Lung (tissue), 12 donors: ENCODE data around the gene SQOR. TPM values are rescaled to one million over a fixed set of nuclear protein-coding genes. Genes with fewer than 3 reads are reported as not detected.

Experiments
- ATAC-seq: fragments of 200-7000 bp; cut with Tn5 transposase; one replicate; pipeline ENCODE4 v1.9.1; 2020; ENCODE audit warnings: moderate number of reproducible peaks; ENCODE audit not compliant: insufficient read depth, low FRiP score
- DNase-seq, 3 donors: peaks; one replicate each; pipeline ENCODE4 v3.0.0-alpha.2; 2013 to 2017
- H3K27ac ChIP-seq, 2 donors: one replicate each; pipeline ENCODE4 v1.5.1; 2013; ENCODE audit warnings: mild to moderate bottlenecking in 2 of 2, moderate library complexity in 2 of 2, control low read depth in 1 of 2, inconsistent platforms in 1 of 2, low read depth in 1 of 2, low read length in 1 of 2
- H3K27me3 ChIP-seq, 3 donors: one replicate each; pipeline ENCODE4 v1.5.1; 2013; ENCODE audit warnings: low read length in 2 of 3; ENCODE audit not compliant: control insufficient read depth in 3 of 3, insufficient read depth in 3 of 3
- H3K36me3 ChIP-seq, 4 donors: one replicate each; pipeline ENCODE4 v1.5.1; 2013; ENCODE audit warnings: low read length in 4 of 4, mild to moderate bottlenecking in 1 of 4, moderate library complexity in 1 of 4; ENCODE audit not compliant: control insufficient read depth in 4 of 4, insufficient read depth in 4 of 4
- H3K4me1 ChIP-seq, 5 donors: one replicate each; pipeline ENCODE4 v1.5.1; 2013; ENCODE audit warnings: low read length in 5 of 5, mild to moderate bottlenecking in 2 of 5, moderate library complexity in 1 of 5; ENCODE audit not compliant: control insufficient read depth in 5 of 5, insufficient read depth in 5 of 5
- H3K4me3 ChIP-seq: one replicate; pipeline ENCODE4 v1.5.1; 2013; ENCODE audit warnings: mild to moderate bottlenecking, control low read depth, moderate library complexity
- H3K9ac ChIP-seq, 2 donors: one replicate each; pipeline ENCODE4 v1.5.1; 2013; ENCODE audit warnings: low read length in 2 of 2, control low read depth in 1 of 2; ENCODE audit not compliant: insufficient read depth in 1 of 2
- H3K9me3 ChIP-seq, 4 donors: one replicate each; pipeline ENCODE4 v1.5.1; 2013; ENCODE audit warnings: low read length in 3 of 4, mild to moderate bottlenecking in 1 of 4, moderate library complexity in 1 of 4; ENCODE audit not compliant: control insufficient read depth in 4 of 4, insufficient read depth in 3 of 4
- WGBS, 2 donors: extraction: QIAGEN DNeasy Blood & Tissue Kit; methylation state at CpG; one replicate each; pipeline ENCODE4 v1.1.7; 2013; 5-methylcytosine and 5-hydroxymethylcytosine counted together
- polyA plus RNA-seq, 2 donors: library from polyadenylated mRNA; stranded (reverse); fragments of 200-250 nt; gene quantifications; one replicate each; pipeline ENCODE4 v1.2.1, GENCODE V29; 2013
- total RNA-seq, 2 donors: library from RNA; depleted of rRNA in 1 of 2; stranded (reverse); fragments of >200 nt in 1 of 2; gene quantifications; one replicate each; pipeline ENCODE4 v1.2.1, GENCODE V29; 2014 to 2021
- TF ChIP-seq, protein P1 (sequence below): IDR thresholded peaks from 2 replicates; pipeline ENCODE4 v1.5.1; 2012; ENCODE audit warnings: mild to moderate bottlenecking; ENCODE audit errors: control extremely low read depth, extremely low read depth
- donor health status: control.
- donor health status: control.
- donor health status: Bipolar disorder and iron deficiency.
- donor health status: healthy.
- donor health status: DM: yes; HTN: yes; CAD: no.

The SQOR gene
- total and polyA plus RNA-seq, 4 donors = 53.9 to 157 (median 99.3) TPM

DNA sequence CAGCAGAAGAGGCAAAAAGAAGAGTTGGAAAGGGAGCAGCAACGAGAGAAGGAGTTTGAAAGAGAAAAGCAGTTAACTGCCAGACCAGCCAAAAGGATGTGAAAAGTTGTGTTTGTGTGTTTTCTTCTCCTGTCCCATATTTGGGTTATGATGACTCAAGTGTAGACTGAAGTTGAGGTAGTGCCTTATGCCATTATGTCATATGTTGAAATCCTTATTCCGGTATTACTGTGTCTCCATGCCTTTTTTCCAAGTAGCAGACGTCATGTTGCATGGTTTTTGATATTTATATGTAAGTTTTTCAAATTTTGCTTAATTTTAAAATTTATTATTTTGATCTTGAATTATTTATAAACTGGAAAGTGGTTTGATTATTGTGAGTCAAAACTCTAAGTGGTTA, 28.4 kb upstream of the SQOR start:
- Histone ChIP-seq H3K27ac (no peak overlapping the region), H3K4me1 (no peaks in the 10 kb centered on the region), H3K27me3 (no peaks in the 10 kb centered on the region), H3K4me3 (no peak overlapping the region), H3K36me3 (peaks cover 5 to 14% (median 10%) of the 10 kb centered on the region in 4 donors), H3K9ac (no peak overlapping the region), H3K9me3 (no peaks in the 10 kb centered on the region)
- ATAC-seq (no peak), DNase-seq (no peak)
- TF ChIP-seq, protein P1, sequence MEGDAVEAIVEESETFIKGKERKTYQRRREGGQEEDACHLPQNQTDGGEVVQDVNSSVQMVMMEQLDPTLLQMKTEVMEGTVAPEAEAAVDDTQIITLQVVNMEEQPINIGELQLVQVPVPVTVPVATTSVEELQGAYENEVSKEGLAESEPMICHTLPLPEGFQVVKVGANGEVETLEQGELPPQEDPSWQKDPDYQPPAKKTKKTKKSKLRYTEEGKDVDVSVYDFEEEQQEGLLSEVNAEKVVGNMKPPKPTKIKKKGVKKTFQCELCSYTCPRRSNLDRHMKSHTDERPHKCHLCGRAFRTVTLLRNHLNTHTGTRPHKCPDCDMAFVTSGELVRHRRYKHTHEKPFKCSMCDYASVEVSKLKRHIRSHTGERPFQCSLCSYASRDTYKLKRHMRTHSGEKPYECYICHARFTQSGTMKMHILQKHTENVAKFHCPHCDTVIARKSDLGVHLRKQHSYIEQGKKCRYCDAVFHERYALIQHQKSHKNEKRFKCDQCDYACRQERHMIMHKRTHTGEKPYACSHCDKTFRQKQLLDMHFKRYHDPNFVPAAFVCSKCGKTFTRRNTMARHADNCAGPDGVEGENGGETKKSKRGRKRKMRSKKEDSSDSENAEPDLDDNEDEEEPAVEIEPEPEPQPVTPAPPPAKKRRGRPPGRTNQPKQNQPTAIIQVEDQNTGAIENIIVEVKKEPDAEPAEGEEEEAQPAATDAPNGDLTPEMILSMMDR = no peak
- 63 to 70% methylated on average over 3 of the region's 3 CpGs for WGBS, 2 donors

DNA sequence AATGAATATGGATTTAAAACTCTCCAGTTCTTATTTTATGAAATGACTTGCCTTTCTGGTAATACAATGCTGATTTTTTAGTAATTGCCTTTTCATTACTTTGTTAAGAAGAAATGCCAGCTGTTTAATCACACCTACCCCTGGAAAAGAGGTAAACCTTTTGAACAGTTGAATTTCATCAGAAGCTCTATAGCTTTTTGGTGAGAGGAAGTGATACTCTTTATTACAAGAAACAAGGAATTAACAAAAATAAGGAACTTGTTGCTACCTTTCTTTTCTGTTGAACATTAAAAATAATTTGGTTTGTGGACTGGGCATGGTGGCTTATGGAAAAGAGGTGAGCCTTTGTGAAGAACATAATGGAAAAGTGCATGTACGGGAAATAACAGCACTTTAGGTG, 28.0 kb upstream of the SQOR start:
- ATAC-seq (no peak), DNase-seq (no peak)
- no peaks in the 10 kb centered on the region for H3K27me3 ChIP-seq
- WGBS, 2 donors = 96 to 97% methylated on average over 1 of the region's 1 CpG
- no peak overlapping the region for H3K9ac ChIP-seq
- H3K27ac ChIP-seq = no peak overlapping the region
- TF ChIP-seq, protein P1 = no peak
- H3K4me3 ChIP-seq = no peak overlapping the region
- no peaks in the 10 kb centered on the region for H3K9me3 ChIP-seq
- no peaks in the 10 kb centered on the region for H3K4me1 ChIP-seq
- peaks cover 5 to 14% (median 10%) of the 10 kb centered on the region in 4 donors for H3K36me3 ChIP-seq

DNA sequence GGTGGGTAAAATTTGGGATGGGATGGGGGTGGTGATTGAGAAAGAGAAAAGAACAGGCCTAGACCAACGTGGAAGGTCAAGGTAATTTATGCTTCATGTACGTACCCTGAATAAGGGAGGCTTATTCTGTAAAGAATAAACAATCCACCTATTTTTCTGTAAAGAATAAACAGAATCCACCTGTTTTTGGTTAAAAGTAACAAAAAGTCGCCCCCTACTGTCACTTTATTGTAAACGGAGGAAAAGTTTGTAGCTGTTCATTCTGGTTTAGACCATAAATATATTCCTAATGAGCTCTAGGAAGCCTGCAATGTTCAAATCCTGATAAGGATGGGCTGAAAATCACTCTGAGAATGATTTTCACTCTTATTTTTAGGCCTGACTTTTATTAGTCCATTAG, 23.5 kb upstream of the SQOR start:
- Histone ChIP-seq H3K36me3 (peaks cover 3 to 10% (median 7%) of the 10 kb centered on the region in 4 donors), H3K4me3 (no peak overlapping the region), H3K9ac (no peak overlapping the region), H3K27ac (no peak overlapping the region), H3K27me3 (no peaks in the 10 kb centered on the region), H3K9me3 (no peaks in the 10 kb centered on the region), H3K4me1 (no peaks in the 10 kb centered on the region)
- TF ChIP-seq, protein P1 = peak; percentile 5
- 29 to 35% methylated on average over 4 of the region's 4 CpGs for WGBS, 2 donors
- DNase-seq (peak in 1 of 3 donors; percentile 13), ATAC-seq (no peak)

DNA sequence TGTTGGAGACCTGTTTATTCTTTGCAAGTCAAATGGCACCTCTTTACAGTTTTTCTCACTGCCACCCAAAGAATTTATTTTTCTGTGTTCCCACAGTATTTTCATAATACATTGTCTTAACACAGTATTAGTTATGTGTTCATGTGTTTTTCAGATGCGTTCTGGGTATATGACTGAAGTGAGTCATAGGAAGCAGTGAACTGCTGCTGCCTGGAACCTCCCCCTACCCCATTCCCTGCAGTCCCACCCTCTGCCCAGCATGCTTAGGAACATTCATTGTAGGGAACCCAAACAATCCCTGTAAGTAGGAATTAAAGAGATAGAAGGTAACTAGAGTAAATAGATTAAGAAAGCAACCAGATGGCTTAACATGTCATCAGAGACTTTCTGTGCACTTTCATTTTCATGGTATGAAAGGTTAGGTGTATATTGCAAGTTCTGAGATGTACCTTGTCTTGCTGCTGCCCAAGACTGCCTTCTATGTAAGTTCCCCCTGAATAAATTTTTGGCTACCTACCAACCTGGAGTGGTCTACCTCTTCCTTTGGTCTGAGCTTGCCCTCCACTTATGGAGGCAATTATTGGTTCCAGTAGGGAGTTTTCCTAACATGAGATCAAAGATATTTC, 21.9 kb upstream of the SQOR start:
- H3K4me3 ChIP-seq = no peak overlapping the region
- TF ChIP-seq, protein P1 = no peak
- no peak for ATAC-seq

More for the DNA sequence above, 21.9 kb upstream of the SQOR start:
- Histone ChIP-seq H3K27me3 (no peaks in the 10 kb centered on the region), H3K9ac (no peak overlapping the region), H3K36me3 (peaks cover 0 to 6% (median 2%) of the 10 kb centered on the region in 4 donors), H3K27ac (no peak overlapping the region), H3K4me1 (no peaks in the 10 kb centered on the region), H3K9me3 (peaks cover 0 to 1% (median 0%) of the 10 kb centered on the region in 4 donors)
- no peak for DNase-seq
- 64 to 75% methylated on average over 1 of the region's 1 CpG for WGBS, 2 donors
